Ovary (tissue), 3 donors: ENCODE measurements around the gene SAMD4A.

Source experiments
- POLR2A ChIP-seq: fragments of 450-650 bp; IDR thresholded peaks from one replicate; pipeline ENCODE4 v1.6.1; 2017; ENCODE audit warnings: antibody characterized with exemption, mild to moderate bottlenecking, moderate library complexity
- TF ChIP-seq, protein P1 (sequence below), 3 donors: fragments of 450-650 bp in 2 of 3; fragments of 200-600 bp in 1 of 3; IDR thresholded peaks; one replicate each; pipeline versions ENCODE4 v1.5.1 to v1.8.0; 2016 to 2022; ENCODE audit warnings: antibody characterized with exemption in 3 of 3, mild to moderate bottlenecking in 1 of 3
- donor health status: DM: no; HTN: no; CAD: no.

DNA sequence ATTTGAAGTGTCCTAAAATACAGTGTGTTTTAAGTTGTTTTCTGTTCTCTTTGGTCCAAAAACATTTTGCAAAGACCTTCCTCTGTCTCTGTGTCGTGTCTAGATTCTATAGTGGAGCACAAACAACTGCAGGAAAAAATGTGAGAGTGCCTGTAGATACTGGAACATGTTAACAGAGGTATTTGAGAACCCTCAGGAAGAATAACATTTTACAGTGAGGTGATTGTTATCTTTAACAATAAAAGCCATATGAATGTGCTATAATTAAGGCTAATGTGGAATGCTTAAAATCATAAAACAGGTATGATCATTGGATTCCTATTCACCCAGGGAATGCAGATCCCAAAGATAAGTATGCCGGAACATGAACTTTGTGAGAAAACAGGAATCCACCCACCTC, 98.0 kb downstream of the SAMD4A start:
- TF ChIP-seq, protein P1, sequence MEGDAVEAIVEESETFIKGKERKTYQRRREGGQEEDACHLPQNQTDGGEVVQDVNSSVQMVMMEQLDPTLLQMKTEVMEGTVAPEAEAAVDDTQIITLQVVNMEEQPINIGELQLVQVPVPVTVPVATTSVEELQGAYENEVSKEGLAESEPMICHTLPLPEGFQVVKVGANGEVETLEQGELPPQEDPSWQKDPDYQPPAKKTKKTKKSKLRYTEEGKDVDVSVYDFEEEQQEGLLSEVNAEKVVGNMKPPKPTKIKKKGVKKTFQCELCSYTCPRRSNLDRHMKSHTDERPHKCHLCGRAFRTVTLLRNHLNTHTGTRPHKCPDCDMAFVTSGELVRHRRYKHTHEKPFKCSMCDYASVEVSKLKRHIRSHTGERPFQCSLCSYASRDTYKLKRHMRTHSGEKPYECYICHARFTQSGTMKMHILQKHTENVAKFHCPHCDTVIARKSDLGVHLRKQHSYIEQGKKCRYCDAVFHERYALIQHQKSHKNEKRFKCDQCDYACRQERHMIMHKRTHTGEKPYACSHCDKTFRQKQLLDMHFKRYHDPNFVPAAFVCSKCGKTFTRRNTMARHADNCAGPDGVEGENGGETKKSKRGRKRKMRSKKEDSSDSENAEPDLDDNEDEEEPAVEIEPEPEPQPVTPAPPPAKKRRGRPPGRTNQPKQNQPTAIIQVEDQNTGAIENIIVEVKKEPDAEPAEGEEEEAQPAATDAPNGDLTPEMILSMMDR (IDR thresholded peaks at IDR 0.05): no peak
- TF ChIP-seq POLR2A: no peak
